HCT116 (cell line): ENCODE data around the gene CFAP53.

Source experiments
- CEBPB ChIP-seq: IDR thresholded peaks from 2 replicates; pipeline ENCODE4 v1.6.1; 2012; ENCODE audit warnings: low read depth
- CTCF ChIP-seq, 3 experiments: fragments of 200-600 bp in 1 of 3; sonication (generic) in 1 of 3; IDR thresholded peaks in 2 of 3; conservative IDR thresholded peaks in 1 of 3; 2 replicates each; pipeline ENCODE4 v1.5.1; 2012 to 2017; ENCODE audit warnings: low read depth in 2 of 3, low read length in 2 of 3, antibody characterized with exemption in 1 of 3, borderline replicate concordance in 1 of 3, control low read depth in 1 of 3, mild to moderate bottlenecking in 1 of 3, mixed read lengths in 1 of 3, mixed run types in 1 of 3, moderate library complexity in 1 of 3; ENCODE audit not compliant: insufficient read depth in 1 of 3
- ELF1 ChIP-seq: IDR thresholded peaks from 2 replicates; pipeline ENCODE4 v1.6.1; 2012; ENCODE audit warnings: low read depth, borderline replicate concordance
- EZH2phosphoT487 ChIP-seq: fragments of 200-600 bp; IDR thresholded peaks from 2 replicates; pipeline ENCODE4 v1.6.1; 2018; ENCODE audit warnings: antibody characterized with exemption, borderline replicate concordance
- POLR2A ChIP-seq: IDR thresholded peaks from 2 replicates; pipeline ENCODE4 v1.7.0; 2011; ENCODE audit warnings: borderline replicate concordance; ENCODE audit not compliant: insufficient read depth, insufficient read length; ENCODE audit errors: extremely low read depth
- POLR2AphosphoS5 ChIP-seq: IDR thresholded peaks from 2 replicates; pipeline ENCODE4 v1.6.1; 2011; ENCODE audit warnings: mild to moderate bottlenecking, low read depth, low read length, moderate library complexity
- RAD21 ChIP-seq: IDR thresholded peaks from 2 replicates; pipeline ENCODE4 v1.6.1; 2012; ENCODE audit warnings: low read depth, mild to moderate bottlenecking
- REST ChIP-seq: IDR thresholded peaks from 2 replicates; pipeline ENCODE4 v1.6.1; 2012; ENCODE audit warnings: low read depth
- SP1 ChIP-seq: IDR thresholded peaks from 2 replicates; pipeline ENCODE4 v1.6.1; 2012; ENCODE audit warnings: low read depth
- TCF7L2 ChIP-seq: IDR thresholded peaks from 2 replicates; pipeline ENCODE4 v1.7.0; 2011; ENCODE audit warnings: borderline replicate concordance, inconsistent platforms; ENCODE audit not compliant: insufficient read depth, insufficient read length; ENCODE audit errors: extremely low read depth

DNA sequence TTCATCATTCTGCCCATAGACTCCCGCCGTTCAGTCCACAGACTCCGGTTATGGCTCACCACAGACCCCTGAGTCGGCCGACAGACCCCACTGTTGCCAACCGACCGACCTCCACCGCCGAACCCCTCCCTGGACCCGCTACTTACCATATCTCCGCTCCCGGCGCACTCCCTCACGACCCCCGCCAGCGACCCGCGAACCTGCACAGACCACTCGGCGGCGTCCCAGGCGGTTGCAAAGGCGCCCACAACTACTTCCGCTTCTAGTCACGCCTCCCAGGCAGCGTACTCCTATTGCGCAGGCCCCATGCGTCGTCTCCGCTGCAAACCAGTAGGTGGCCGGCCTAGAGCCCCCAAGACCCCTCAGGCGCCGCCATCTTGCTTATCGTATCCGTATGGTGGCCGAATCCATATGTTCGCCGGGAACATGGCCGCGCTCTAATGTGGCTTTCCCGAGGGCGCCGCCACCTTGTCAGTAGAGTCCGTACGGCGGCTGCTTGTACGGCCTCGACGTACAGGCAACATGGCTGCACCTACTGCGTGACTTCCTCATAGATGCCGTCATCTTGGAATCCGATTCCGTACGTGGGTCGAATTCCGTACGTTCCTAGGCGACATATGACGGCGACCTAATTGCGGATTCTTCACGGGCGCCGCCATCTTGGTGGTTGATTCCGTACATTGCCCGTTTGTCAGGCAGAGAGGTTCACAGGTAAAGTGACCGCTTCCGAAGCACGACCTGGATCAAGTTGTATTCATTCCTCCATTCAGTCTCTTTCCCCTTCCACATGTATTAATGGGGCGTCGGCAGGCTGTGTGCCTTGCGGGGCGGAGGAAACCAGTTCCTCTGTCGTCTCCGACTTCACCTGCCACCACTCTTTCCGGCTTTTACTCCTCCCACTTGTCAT lies 21.4 kb upstream of the CFAP53 start, which contains the start of gene CXXC1:
- TF ChIP-seq CTCF (IDR thresholded peaks at IDR 0.05 in 2 of 3, conservative IDR thresholded peaks at IDR 0.05 in 1 of 3; ENCODE audit: borderline replicate concordance in 1 of 3, insufficient read depth in 1 of 3, low read depth in 2 of 3, low read length in 2 of 3) (peak in 1 of 3 experiments; percentile 43; a peak in 1 of 6 replicates), SP1 (no peak), REST (no peak), TCF7L2 (peak; percentile 91), CEBPB (no peak), POLR2AphosphoS5 (peak; percentile 90), EZH2phosphoT487 (no peak), ELF1 (no peak), POLR2A (no peak), RAD21 (no peak)
